Adrenal gland (tissue), 12 donors: ENCODE results near the gene SAA1. TPM values are rescaled to one million over a fixed set of nuclear protein-coding genes. Genes with fewer than 3 reads are reported as not detected.

ENCODE experiments used
- DNase-seq, 7 donors: peaks; one replicate each; pipeline ENCODE4 v3.0.0-alpha.2; 2019 to 2020
- H3K27ac ChIP-seq, 5 donors: fragments of 200-600 bp; sonication (generic) in 4 of 5; 1 replicate in 3 of 5; 2 replicates in 2 of 5; pipeline versions ENCODE4 v1.5.1 to v1.8.0; 2016 to 2020; ENCODE audit warnings: mild to moderate bottlenecking in 1 of 5
- H3K27me3 ChIP-seq: fragments of 200-600 bp; 2 replicates; pipeline ENCODE4 v1.8.0; 2021
- H3K36me3 ChIP-seq, 2 donors: fragments of 200-600 bp; replicated peaks in 1 of 2; 1 replicate in 1 of 2; 2 replicates in 1 of 2; pipeline versions ENCODE4 v1.5.1 to v1.8.0; 2018 to 2022
- H3K4me1 ChIP-seq, 2 donors: fragments of 200-600 bp; replicated peaks in 1 of 2; 1 replicate in 1 of 2; 2 replicates in 1 of 2; pipeline versions ENCODE4 v1.5.1 to v1.8.0; 2018 to 2021
- H3K4me3 ChIP-seq, 4 donors: fragments of 200-600 bp; sonication (generic) in 3 of 4; one replicate each; pipeline ENCODE4 v1.5.1; 2016 to 2018
- H3K9me3 ChIP-seq, 3 donors: fragments of 200-600 bp; sonication (generic) in 1 of 3; replicated peaks in 1 of 3; 1 replicate in 2 of 3; 2 replicates in 1 of 3; pipeline versions ENCODE4 v1.5.1 to v1.8.0; 2016 to 2021
- POLR2A ChIP-seq, 2 donors: fragments of 450-650 bp; IDR thresholded peaks; one replicate each; pipeline ENCODE4 v1.6.1; 2017; ENCODE audit warnings: antibody characterized with exemption in 2 of 2, mild to moderate bottlenecking in 2 of 2, moderate library complexity in 1 of 2
- WGBS, 4 donors: extraction: QIAGEN DNeasy Blood & Tissue Kit in 2 of 4; methylation state at CpG; one replicate each; pipeline versions ENCODE4 v1.1.5 to v1.1.7; 2013 to 2017; 5-methylcytosine and 5-hydroxymethylcytosine counted together
- intact Hi-C, 2 donors: fragments of 100-400 bp; cut with DNase I; formaldehyde crosslinking; loops; one replicate each; pipeline versions ENCODE4 v1.14.1 to v1.15.0; 2022 to 2023
- polyA plus RNA-seq, 3 donors: library from polyadenylated mRNA; stranded (reverse); fragments of 200-250 nt in 2 of 3; fragments of 350-450 nt in 1 of 3; fragmentation: Illumina TruSeq in 1 of 3; extraction: RNeasy Lipid Tissue Mini Kit (QIAGEN cat#74804) in 1 of 3; gene quantifications; one replicate each; pipeline ENCODE4 v1.2.3, GENCODE V29; 2013 to 2014
- total RNA-seq, 9 donors: library from RNA; depleted of rRNA in 4 of 9; stranded (reverse); fragments of >200 nt in 4 of 9; fragments of 120-200 nt in 1 of 9; fragmentation: NEBNext Ultra II Directional in 1 of 9; extraction: Animal tissue kit (Norgen Biotek cat#: 25700) in 1 of 9; gene quantifications; one replicate each; pipeline versions ENCODE4 v1.1.0 to v1.2.4, GENCODE V29; 2013 to 2023
- TF ChIP-seq, protein P1 (sequence below), 6 experiments: fragments of 450-650 bp in 4 of 6; fragments of 200-600 bp in 2 of 6; sonication (generic) in 1 of 6; IDR thresholded peaks; 1 replicate in 5 of 6; 2 replicates in 1 of 6; pipeline versions ENCODE4 v1.5.1 to v1.8.0; 2016 to 2021; ENCODE audit warnings: antibody characterized with exemption in 6 of 6, mild to moderate bottlenecking in 2 of 6, moderate library complexity in 1 of 6
- donor health status: healthy with polysubstance abuse.
- donor health status: Bipolar disorder and iron deficiency.
- donor health status: DM: yes; HTN: yes; CAD: no.
- donor health status: DM: no; HTN: no; CAD: no.
- donor health status: DM: no; HTN: no; CAD: no.
- donor health status: DM: yes; HTN: yes; CAD: no.

SAA1 gene
- total and polyA plus RNA-seq, 12 donors, result 1.8 to 1,277 (median 20.0) TPM; not detected in 1

DNA sequence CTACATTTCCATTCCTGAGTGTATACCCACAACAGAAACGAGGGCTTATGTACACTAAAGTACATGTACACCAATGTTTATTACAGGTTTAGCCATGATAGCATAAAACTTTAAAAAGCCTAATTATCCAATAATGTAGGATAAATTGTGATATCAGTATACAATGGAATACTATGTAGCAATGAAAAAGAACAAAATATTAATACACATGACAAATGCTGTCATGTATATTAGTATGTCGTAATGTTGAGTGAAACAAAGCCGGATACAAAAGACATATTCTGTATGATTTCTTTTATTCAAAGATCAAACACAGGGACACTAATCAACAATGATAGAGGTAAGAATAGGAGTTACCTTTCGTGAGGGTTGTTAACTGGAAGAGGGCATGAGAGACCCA is 32.2 kb upstream of the SAA1 start:
- no peak overlapping the region for H3K4me3 ChIP-seq
- no peak overlapping the region for H3K27ac ChIP-seq
- 78 to 85% (median 83%) methylated on average over 4 of the region's 4 CpGs for WGBS, 4 donors
- DNase-seq, result no peak
- H3K9me3 ChIP-seq, result peaks cover 0 to 3% (median 0%) of the 10 kb centered on the region in 3 donors
- no peaks in the 10 kb centered on the region for H3K27me3 ChIP-seq
- TF ChIP-seq, protein P1, sequence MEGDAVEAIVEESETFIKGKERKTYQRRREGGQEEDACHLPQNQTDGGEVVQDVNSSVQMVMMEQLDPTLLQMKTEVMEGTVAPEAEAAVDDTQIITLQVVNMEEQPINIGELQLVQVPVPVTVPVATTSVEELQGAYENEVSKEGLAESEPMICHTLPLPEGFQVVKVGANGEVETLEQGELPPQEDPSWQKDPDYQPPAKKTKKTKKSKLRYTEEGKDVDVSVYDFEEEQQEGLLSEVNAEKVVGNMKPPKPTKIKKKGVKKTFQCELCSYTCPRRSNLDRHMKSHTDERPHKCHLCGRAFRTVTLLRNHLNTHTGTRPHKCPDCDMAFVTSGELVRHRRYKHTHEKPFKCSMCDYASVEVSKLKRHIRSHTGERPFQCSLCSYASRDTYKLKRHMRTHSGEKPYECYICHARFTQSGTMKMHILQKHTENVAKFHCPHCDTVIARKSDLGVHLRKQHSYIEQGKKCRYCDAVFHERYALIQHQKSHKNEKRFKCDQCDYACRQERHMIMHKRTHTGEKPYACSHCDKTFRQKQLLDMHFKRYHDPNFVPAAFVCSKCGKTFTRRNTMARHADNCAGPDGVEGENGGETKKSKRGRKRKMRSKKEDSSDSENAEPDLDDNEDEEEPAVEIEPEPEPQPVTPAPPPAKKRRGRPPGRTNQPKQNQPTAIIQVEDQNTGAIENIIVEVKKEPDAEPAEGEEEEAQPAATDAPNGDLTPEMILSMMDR (IDR thresholded peaks at IDR 0.05), result no peak
- TF ChIP-seq POLR2A (IDR thresholded peaks at IDR 0.05), result no peak
- no peaks in the 10 kb centered on the region for H3K4me1 ChIP-seq
- intact Hi-C loops, result no loop called here
- no peaks in the 10 kb centered on the region for H3K36me3 ChIP-seq

DNA sequence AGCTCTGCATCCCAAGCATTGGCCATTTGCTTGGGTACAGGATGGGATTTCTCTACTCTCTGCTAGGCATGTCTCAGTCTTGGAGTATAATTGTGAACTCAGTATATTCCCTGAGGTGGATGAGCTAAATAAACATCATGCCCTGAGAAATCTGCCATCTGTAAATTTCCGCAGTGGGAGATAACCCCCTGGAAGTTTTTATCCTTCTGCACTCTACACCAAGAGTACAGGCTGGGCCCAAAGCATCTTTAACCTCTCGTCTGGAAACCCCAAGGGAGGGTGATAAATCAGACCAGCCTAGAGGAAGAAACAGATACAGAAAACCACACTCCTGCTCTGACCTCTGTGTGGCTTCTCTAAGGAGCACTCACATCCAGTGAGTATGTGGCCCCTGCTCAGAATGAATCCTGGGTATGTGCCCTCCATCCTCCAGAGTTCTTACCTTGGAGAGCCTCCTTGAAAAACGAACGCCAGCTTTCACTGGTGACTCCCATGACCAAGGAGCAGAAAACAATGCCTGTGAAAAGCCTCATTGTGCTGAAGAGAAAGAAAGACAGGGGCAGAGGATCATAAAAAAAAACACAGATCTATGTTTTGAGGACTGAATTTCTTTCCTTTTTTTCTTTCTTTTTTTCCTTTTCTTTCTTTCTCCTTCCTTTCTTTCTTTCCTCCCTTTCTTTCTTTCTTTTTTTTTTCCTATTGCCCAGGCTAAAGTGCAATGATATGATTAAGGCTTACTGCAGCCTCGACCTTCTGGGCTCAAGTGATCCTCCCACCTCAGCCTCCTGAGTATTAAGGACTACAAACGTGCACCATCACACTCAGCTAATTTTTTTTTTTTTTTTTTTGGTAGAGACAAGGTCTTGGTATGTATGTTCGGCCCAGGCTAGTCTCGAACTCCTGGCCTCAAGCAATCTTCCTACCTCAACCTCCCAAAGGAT is 30.4 kb upstream of the SAA1 start:
- Histone ChIP-seq H3K27ac (no peak overlapping the region), H3K4me3 (no peak overlapping the region), H3K4me1 (no peaks in the 10 kb centered on the region), H3K9me3 (peaks cover 0 to 3% (median 0%) of the 10 kb centered on the region in 3 donors), H3K27me3 (no peaks in the 10 kb centered on the region), H3K36me3 (no peaks in the 10 kb centered on the region)
- 54 to 64% (median 59%) methylated on average over 8 of the region's 8 CpGs for WGBS, 4 donors
- intact Hi-C loops, result no loop called here
- TF ChIP-seq POLR2A (IDR thresholded peaks at IDR 0.05), result no peak
- TF ChIP-seq, protein P1 (IDR thresholded peaks at IDR 0.05), result no peak
- no peak for DNase-seq

DNA sequence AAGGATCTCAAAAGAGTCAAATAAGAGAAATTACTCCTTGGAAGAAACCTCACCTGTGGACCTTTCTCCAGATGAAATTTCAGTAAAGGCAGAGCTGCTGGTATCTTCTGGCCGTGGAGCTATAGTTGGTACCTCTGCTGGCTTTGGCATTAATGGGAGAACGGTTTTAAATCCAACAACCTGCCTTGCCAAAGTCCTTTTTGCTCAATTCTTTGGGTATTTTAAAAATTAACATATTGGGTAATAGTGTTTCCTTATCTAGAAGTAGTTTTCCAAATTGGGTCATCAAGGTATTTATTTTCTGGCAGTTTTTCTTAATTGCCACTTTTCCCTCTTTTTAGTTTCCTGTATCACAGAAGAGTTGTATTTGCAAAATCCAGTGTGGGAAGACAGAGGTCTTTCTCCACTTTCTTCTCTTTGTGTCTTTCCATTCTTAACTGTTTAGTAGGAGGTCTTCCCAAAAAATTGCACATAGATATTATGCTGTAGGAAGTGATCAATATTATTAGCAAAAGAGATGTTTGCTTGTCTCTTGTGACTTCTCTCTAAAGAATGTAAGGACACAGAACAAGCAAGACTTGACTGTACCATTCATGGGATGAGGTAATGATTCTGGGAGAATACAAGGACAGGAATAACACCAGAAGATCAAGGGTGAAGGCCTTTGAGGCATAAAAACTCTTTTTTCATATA is 29.3 kb upstream of the SAA1 start, which contains the start of gene SAA4:
TSS of gene SAA4 (minus strand) at position 139 of the 693 bp plus-strand sequence. CDS start 876 bp downstream, outside the sequence.
- H3K9me3 ChIP-seq, result peaks cover 0 to 3% (median 0%) of the 10 kb centered on the region in 3 donors
- intact Hi-C loops, result no loop called here
- H3K4me1 ChIP-seq, result no peaks in the 10 kb centered on the region
- TF ChIP-seq, protein P1 (IDR thresholded peaks at IDR 0.05), result no peak
- no peak for TF ChIP-seq POLR2A (IDR thresholded peaks at IDR 0.05)
- no peaks in the 10 kb centered on the region for H3K27me3 ChIP-seq
- no peak within 1 kb of the TSS for H3K27ac ChIP-seq
- no peaks in the 10 kb centered on the region for H3K36me3 ChIP-seq
- 63 to 84% (median 69%) methylated on average over 2 of the region's 2 CpGs for WGBS, 4 donors
- H3K4me3 ChIP-seq, result no peak within 1 kb of the TSS
- DNase-seq, result no peak

DNA sequence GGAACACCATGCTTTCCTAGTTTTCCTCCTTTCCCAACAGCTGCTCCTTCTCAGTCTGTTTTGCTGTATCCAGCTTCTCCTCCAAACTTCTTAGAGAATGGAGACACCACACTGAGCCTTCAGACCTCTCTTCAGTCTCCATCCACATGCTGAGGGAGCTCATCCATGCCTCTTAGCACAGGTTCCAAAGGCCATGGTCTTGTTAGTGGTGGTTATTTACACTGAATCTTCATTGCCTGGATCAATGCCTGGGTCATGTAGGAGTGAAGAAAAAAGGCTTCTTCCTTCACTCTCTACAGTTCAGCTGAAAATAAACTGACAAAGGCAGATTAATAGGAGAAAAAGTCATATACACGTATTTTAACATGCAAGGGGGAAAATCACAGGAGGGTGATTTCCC is 26.4 kb upstream of the SAA1 start:
- TF ChIP-seq, protein P1 (IDR thresholded peaks at IDR 0.05), result no peak
- TF ChIP-seq POLR2A (IDR thresholded peaks at IDR 0.05), result no peak
- Histone ChIP-seq H3K4me3 (no peak overlapping the region), H3K27me3 (no peaks in the 10 kb centered on the region), H3K27ac (no peak overlapping the region), H3K4me1 (no peaks in the 10 kb centered on the region), H3K9me3 (peaks cover 0 to 3% (median 0%) of the 10 kb centered on the region in 3 donors), H3K36me3 (no peaks in the 10 kb centered on the region)
- intact Hi-C loops, result no loop called here
- no peak for DNase-seq
- 50 to 71% (median 71%) methylated on average over 1 of the region's 1 CpG for WGBS, 4 donors
